ENCODE results near the gene LMCD1. TPM values are rescaled to one million over a fixed set of nuclear protein-coding genes. Genes with fewer than 3 reads are reported as not detected.

LMCD1 gene
- total and polyA plus RNA-seq, 2 of the 4 experiments (the other 2 are of a cell fraction), result 50.0 to 53.8 TPM

DNA sequence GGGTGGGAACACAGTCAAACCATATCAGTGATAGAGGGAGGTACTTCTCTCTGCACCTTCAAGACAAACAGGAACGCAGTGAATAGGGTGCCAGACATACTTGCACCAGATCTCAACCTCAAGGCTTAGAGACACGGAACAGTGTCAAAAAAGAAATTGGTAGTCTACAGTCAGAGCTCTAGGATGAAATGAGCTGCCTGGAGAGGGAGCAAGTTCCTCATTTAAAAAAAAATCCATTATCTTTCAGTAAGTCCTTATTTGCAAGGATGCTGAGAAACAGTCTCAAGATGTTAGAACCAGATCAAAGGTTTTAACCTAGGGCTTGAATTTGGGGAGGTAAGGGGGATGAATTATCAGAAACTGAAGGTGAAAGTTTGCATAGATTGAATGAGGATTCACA is 20.2 kb upstream of the LMCD1 start:
- intact Hi-C loops (cut with micrococcal nuclease), result no loop called here
- dilution Hi-C loops (cut with HindIII; ENCODE audit: low sequenced_read_pairs, unreplicated experiment), result no loop called here

More for the DNA sequence above, 20.2 kb upstream of the LMCD1 start:
- Histone ChIP-seq H2BK5ac (ENCODE audit: low read depth, low read length, poor library complexity, severe bottlenecking) (no peak overlapping the region), H2BK120ac (ENCODE audit: low read depth, low read length) (no peak overlapping the region), H2BK20ac (ENCODE audit: low read depth, low read length) (peak overlapping the region; percentile 42; the same call in 1 of the 2 replicates), H3K27ac (ENCODE audit: insufficient read depth, low read length) (no peak overlapping the region), H2AFZ (replicated peaks; ENCODE audit: low read length, poor library complexity) (no peak overlapping the region), H3K56ac (ENCODE audit: extremely low read depth, insufficient read depth, low read length) (no peak overlapping the region), H3K4me2 (ENCODE audit: low read depth, low read length) (no peak overlapping the region), H3K4ac (ENCODE audit: low read depth, low read length) (peak overlapping the region; percentile 36; the same call in 1 of the 2 replicates), H2AK5ac (ENCODE audit: low read depth, low read length) (peak overlapping the region; percentile 24; the same call in 1 of the 2 replicates), H4K8ac (ENCODE audit: low read depth in 2 of 2, low read length in 2 of 2) (no peak overlapping the region), H2BK15ac (ENCODE audit: low read depth, low read length) (no peak overlapping the region; the same call in 2 of the 3 replicates), H4K5ac (ENCODE audit: low read depth, low read length) (no peak overlapping the region), H3K79me1 (ENCODE audit: low read depth in 1 of 2, low read length in 2 of 2) (no peaks in the 10 kb centered on the region), H4K20me1 (ENCODE audit: insufficient read depth, low read length) (no peaks in the 10 kb centered on the region), H3K4me1 (ENCODE audit: control insufficient read depth, insufficient read depth, low read length) (peaks cover 14% of the 10 kb centered on the region), H3K9me3 (ENCODE audit: control insufficient read depth, insufficient read depth, low read length) (peaks cover 5% of the 10 kb centered on the region; the same call in 1 of the 2 replicates), H3K36me3 (ENCODE audit: control insufficient read depth, insufficient read depth, low read length) (no peaks in the 10 kb centered on the region), H3K23ac (ENCODE audit: low read depth, low read length) (no peak overlapping the region), H4K91ac (ENCODE audit: insufficient read depth, low read depth, low read length) (no peak overlapping the region), H3K9me1 (ENCODE audit: insufficient read depth, low read length) (peaks cover 4% of the 10 kb centered on the region), H3K18ac (ENCODE audit: low read depth, low read length) (no peak overlapping the region), H2AK9ac (replicated peaks; ENCODE audit: low read depth, low read length, poor library complexity) (no peak overlapping the region), H3K14ac (replicated peaks; ENCODE audit: low read depth, low read length) (no peak overlapping the region), H3K9ac (ENCODE audit: low read depth, low read length) (no peak overlapping the region), H3K4me3 (ENCODE audit: insufficient read depth, low read depth, low read length) (no peak overlapping the region), H3K27me3 (ENCODE audit: control insufficient read depth, insufficient read depth, low read length) (no peaks in the 10 kb centered on the region)
- no TSS peak for BruUV-seq (replicated peaks)
- no CpG with 5 or more reads among the region's 2 CpGs for WGBS, 2 experiments (ENCODE audit: extremely low coverage in 2 of 2, insufficient read length in 1 of 2)
- DNase-seq, result no peak
- in situ Hi-C loops (cut with MboI; ENCODE audit: low sequenced_read_pairs), result no loop called here
- POLR2A ChIA-PET (ENCODE audit: unreplicated experiment), result no interaction called here
- no peak for TF ChIP-seq SMC3 (IDR thresholded peaks at IDR 0.05; ENCODE audit: low read depth, low read length)
- TF ChIP-seq BHLHE40 (IDR thresholded peaks at IDR 0.05; ENCODE audit: low read depth, low read length), result no peak
- TF ChIP-seq, protein P1, sequence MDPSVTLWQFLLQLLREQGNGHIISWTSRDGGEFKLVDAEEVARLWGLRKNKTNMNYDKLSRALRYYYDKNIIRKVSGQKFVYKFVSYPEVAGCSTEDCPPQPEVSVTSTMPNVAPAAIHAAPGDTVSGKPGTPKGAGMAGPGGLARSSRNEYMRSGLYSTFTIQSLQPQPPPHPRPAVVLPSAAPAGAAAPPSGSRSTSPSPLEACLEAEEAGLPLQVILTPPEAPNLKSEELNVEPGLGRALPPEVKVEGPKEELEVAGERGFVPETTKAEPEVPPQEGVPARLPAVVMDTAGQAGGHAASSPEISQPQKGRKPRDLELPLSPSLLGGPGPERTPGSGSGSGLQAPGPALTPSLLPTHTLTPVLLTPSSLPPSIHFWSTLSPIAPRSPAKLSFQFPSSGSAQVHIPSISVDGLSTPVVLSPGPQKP (IDR thresholded peaks at IDR 0.05; ENCODE audit: borderline replicate concordance, low read depth, low read length), result no peak
- TF ChIP-seq MAFK (IDR thresholded peaks at IDR 0.05; ENCODE audit: low read depth, low read length), result no peak
- TF ChIP-seq, protein P2, sequence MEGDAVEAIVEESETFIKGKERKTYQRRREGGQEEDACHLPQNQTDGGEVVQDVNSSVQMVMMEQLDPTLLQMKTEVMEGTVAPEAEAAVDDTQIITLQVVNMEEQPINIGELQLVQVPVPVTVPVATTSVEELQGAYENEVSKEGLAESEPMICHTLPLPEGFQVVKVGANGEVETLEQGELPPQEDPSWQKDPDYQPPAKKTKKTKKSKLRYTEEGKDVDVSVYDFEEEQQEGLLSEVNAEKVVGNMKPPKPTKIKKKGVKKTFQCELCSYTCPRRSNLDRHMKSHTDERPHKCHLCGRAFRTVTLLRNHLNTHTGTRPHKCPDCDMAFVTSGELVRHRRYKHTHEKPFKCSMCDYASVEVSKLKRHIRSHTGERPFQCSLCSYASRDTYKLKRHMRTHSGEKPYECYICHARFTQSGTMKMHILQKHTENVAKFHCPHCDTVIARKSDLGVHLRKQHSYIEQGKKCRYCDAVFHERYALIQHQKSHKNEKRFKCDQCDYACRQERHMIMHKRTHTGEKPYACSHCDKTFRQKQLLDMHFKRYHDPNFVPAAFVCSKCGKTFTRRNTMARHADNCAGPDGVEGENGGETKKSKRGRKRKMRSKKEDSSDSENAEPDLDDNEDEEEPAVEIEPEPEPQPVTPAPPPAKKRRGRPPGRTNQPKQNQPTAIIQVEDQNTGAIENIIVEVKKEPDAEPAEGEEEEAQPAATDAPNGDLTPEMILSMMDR (conservative IDR thresholded peaks at IDR 0.05; ENCODE audit: low read depth, low read length), result no peak; the same call in 1 of the 2 replicates
- TF ChIP-seq RAD21 (IDR thresholded peaks at IDR 0.05; ENCODE audit: low read length), result 0 out of 2 replicates have a peak, but pooled peaks have one; percentile 6
- CTCF ChIA-PET, result no interaction called here
- no peak for ATAC-seq (ENCODE audit: low read depth)

All from IMR-90 (cell line).